H1 (cell line): ENCODE measurements around the gene TMCC3.

Experiments used
- CTCF ChIP-seq, 3 experiments: IDR thresholded peaks; 1 replicate in 2 of 3; 2 replicates in 1 of 3; pipeline versions ENCODE4 v1.5.1 to v1.6.1; 2011; ENCODE audit warnings: low read length in 3 of 3, mild to moderate bottlenecking in 3 of 3, inconsistent platforms in 2 of 3, low read depth in 1 of 3, moderate library complexity in 1 of 3; ENCODE audit not compliant: insufficient read depth in 1 of 3; ENCODE audit errors: control extremely low read depth in 1 of 3
- GTF2F1 ChIP-seq: IDR thresholded peaks from 2 replicates; pipeline ENCODE4 v1.6.1; 2012; ENCODE audit warnings: low read depth, low read length, improper control_type of control experiment, borderline replicate concordance
- HDAC2 ChIP-seq, 2 experiments: fragments of 300-600 bp in 1 of 2; sonication (generic) in 1 of 2; IDR thresholded peaks; 2 replicates each; pipeline ENCODE4 v1.6.1; 2011 to 2012; ENCODE audit warnings: low read depth in 2 of 2, low read length in 2 of 2, mild to moderate bottlenecking in 2 of 2, moderate library complexity in 2 of 2, borderline replicate concordance in 1 of 2, inconsistent platforms in 1 of 2
- JUN ChIP-seq: IDR thresholded peaks from 2 replicates; pipeline ENCODE4 v1.6.1; 2011; ENCODE audit warnings: low read depth, mild to moderate bottlenecking, improper control_type of control experiment, low read length
- JUND ChIP-seq: IDR thresholded peaks from 2 replicates; pipeline ENCODE4 v1.6.1; 2011; ENCODE audit warnings: mild to moderate bottlenecking, improper control_type of control experiment, low read length
- KDM1A ChIP-seq: fragments of 200-600, 300-600 bp; sonication (generic); IDR thresholded peaks from 2 replicates; pipeline ENCODE4 v1.7.1; 2016; ENCODE audit warnings: mild to moderate bottlenecking, low read length, borderline replicate concordance
- MAX ChIP-seq: IDR thresholded peaks from 2 replicates; pipeline ENCODE4 v1.6.1; 2012; ENCODE audit warnings: inconsistent platforms
- POLR2A ChIP-seq, 2 experiments: IDR thresholded peaks; 1 replicate in 1 of 2; 2 replicates in 1 of 2; pipeline ENCODE4 v1.6.1; 2011; ENCODE audit warnings: low read depth in 2 of 2, low read length in 2 of 2, mild to moderate bottlenecking in 2 of 2; ENCODE audit errors: control extremely low read depth in 1 of 2
- RFX5 ChIP-seq: IDR thresholded peaks from 2 replicates; pipeline ENCODE4 v1.6.1; 2011; ENCODE audit warnings: low read depth, low read length, improper control_type of control experiment, borderline replicate concordance
- RXRA ChIP-seq: IDR thresholded peaks from 2 replicates; pipeline ENCODE4 v1.6.1; 2011; ENCODE audit warnings: low read depth, mild to moderate bottlenecking, low read length, moderate library complexity; ENCODE audit not compliant: insufficient read depth
- SP1 ChIP-seq: IDR thresholded peaks from 2 replicates; pipeline ENCODE4 v1.6.1; 2011; ENCODE audit warnings: low read depth, low read length
- YY1 ChIP-seq: IDR thresholded peaks from 2 replicates; pipeline ENCODE4 v1.6.1; 2011; ENCODE audit warnings: low read depth, mild to moderate bottlenecking, low read length

GRCh38 chr12:94531196-94531720 is 119.1 kb downstream of the TMCC3 start:
- TF ChIP-seq SP1 = no peak
- TF ChIP-seq YY1 = no peak
- no peak for TF ChIP-seq HDAC2 (IDR thresholded peaks at IDR 0.05; ENCODE audit: borderline replicate concordance in 1 of 2, low read depth in 2 of 2, low read length in 2 of 2)
- no peak for TF ChIP-seq POLR2A (IDR thresholded peaks at IDR 0.05; ENCODE audit: control extremely low read depth in 1 of 2, low read depth in 2 of 2, low read length in 2 of 2)
- TF ChIP-seq CTCF (IDR thresholded peaks at IDR 0.05; ENCODE audit: control extremely low read depth in 1 of 3, insufficient read depth in 1 of 3, low read depth in 1 of 3, low read length in 3 of 3) = no peak
- no peak for TF ChIP-seq GTF2F1
- no peak for TF ChIP-seq JUND
- TF ChIP-seq RXRA = no peak
- TF ChIP-seq RFX5 = no peak
- TF ChIP-seq KDM1A = no peak
- TF ChIP-seq MAX = no peak
- no peak for TF ChIP-seq JUN
